Measurements from ENCODE around the gene KIF23.

DNA sequence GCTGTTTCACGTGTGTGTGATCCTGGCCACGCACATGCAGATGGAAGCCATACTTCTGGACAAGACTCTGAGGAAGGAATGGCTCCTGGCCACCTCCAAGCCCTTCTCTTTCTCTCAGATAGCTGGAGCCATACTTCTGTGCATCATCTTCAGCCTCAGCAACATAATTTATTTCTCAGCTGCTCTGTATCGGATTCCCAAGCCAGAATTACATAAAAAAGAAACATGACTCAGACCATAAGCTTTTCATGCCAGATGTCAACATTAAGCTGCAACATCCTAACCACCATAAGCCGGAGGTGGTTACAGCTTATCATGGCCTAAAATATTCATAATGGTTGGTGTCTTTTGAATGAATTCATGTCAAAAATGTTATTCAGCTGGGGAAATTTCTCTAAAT lies 10.6 kb upstream of the KIF23 start:
- TF ChIP-seq EP300 (IDR thresholded peaks at IDR 0.05; ENCODE audit: borderline replicate concordance) (no peak), YY1 (IDR thresholded peaks at IDR 0.05; ENCODE audit: low read depth) (no peak), EGR1 (IDR thresholded peaks at IDR 0.05) (no peak), FOXM1 (IDR thresholded peaks at IDR 0.05; ENCODE audit: borderline replicate concordance, low read depth) (no peak), CEBPB (IDR thresholded peaks at IDR 0.05) (no peak), NFIC (IDR thresholded peaks at IDR 0.05) (no peak)
- TF ChIP-seq, protein P1, sequence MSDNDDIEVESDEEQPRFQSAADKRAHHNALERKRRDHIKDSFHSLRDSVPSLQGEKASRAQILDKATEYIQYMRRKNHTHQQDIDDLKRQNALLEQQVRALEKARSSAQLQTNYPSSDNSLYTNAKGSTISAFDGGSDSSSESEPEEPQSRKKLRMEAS (IDR thresholded peaks at IDR 0.05) = no peak
- TF ChIP-seq, protein P2, sequence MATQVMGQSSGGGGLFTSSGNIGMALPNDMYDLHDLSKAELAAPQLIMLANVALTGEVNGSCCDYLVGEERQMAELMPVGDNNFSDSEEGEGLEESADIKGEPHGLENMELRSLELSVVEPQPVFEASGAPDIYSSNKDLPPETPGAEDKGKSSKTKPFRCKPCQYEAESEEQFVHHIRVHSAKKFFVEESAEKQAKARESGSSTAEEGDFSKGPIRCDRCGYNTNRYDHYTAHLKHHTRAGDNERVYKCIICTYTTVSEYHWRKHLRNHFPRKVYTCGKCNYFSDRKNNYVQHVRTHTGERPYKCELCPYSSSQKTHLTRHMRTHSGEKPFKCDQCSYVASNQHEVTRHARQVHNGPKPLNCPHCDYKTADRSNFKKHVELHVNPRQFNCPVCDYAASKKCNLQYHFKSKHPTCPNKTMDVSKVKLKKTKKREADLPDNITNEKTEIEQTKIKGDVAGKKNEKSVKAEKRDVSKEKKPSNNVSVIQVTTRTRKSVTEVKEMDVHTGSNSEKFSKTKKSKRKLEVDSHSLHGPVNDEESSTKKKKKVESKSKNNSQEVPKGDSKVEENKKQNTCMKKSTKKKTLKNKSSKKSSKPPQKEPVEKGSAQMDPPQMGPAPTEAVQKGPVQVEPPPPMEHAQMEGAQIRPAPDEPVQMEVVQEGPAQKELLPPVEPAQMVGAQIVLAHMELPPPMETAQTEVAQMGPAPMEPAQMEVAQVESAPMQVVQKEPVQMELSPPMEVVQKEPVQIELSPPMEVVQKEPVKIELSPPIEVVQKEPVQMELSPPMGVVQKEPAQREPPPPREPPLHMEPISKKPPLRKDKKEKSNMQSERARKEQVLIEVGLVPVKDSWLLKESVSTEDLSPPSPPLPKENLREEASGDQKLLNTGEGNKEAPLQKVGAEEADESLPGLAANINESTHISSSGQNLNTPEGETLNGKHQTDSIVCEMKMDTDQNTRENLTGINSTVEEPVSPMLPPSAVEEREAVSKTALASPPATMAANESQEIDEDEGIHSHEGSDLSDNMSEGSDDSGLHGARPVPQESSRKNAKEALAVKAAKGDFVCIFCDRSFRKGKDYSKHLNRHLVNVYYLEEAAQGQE (IDR thresholded peaks at IDR 0.05; ENCODE audit: low read depth) = no peak
- TF ChIP-seq, protein P3, sequence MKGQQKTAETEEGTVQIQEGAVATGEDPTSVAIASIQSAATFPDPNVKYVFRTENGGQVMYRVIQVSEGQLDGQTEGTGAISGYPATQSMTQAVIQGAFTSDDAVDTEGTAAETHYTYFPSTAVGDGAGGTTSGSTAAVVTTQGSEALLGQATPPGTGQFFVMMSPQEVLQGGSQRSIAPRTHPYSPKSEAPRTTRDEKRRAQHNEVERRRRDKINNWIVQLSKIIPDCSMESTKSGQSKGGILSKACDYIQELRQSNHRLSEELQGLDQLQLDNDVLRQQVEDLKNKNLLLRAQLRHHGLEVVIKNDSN (IDR thresholded peaks at IDR 0.05) = no peak

All from Ishikawa (cell line).